ENCODE measurements around the gene CCL28.

The CCL28 gene

DNA sequence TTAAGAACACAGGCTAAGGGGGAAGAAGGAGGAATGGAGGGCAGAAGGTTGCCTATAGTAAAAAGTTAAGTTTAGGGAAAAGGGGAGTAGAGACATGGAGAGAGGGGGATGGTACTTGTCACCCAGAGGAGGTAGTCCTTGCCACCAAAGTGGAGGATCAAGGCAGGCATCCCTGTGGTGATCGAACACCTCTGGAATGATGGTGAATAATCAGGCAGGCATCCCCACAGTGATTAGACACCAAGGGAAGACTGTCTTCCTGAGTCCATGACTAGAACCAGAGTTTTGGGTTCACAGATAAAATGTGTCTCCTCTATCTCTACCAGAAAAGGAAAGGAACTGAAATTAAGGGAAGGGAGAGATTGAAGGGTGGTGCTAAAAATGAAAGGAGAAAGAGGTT lies 79.8 kb downstream of the CCL28 start:
- TF ChIP-seq TCF12 (IDR thresholded peaks at IDR 0.05; ENCODE audit: low read depth) = no peak
- TF ChIP-seq, protein P1, sequence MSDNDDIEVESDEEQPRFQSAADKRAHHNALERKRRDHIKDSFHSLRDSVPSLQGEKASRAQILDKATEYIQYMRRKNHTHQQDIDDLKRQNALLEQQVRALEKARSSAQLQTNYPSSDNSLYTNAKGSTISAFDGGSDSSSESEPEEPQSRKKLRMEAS (IDR thresholded peaks at IDR 0.05) = no peak
- TF ChIP-seq NFIC (IDR thresholded peaks at IDR 0.05) = no peak
